IMR-90 (cell line): ENCODE results near the gene GABRB3. TPM values are rescaled to one million over a fixed set of nuclear protein-coding genes. Genes with fewer than 3 reads are reported as not detected.

Experiments used
- ATAC-seq: fragments of 200-7000 bp; cut with Tn5 transposase; 2 replicates; pipeline ENCODE4 v1.9.1; 2020; ENCODE audit warnings: low read depth, mild to moderate bottlenecking, moderate library complexity
- BruUV-seq: library from RNA; stranded (reverse); fragments of 400-500 nt; replicated peaks from 2 replicates; lab custom pipeline; 2021; lab: Mats Ljungman, UMichigan
- CTCF ChIA-PET: fragments of 300-600 bp; formaldehyde crosslinking; extraction: SDS; loops from one replicate; lab custom pipeline; 2021; ENCODE audit warnings: antibody characterized with exemption; lab: Yijun Ruan, JAX
- POLR2A ChIA-PET: fragments of 300-600 bp; sonication (Branson Sonifier 250); formaldehyde crosslinking; loops from one replicate; lab custom pipeline; 2022; ENCODE audit warnings: antibody characterized with exemption; ENCODE audit not compliant: unreplicated experiment; lab: Charles Lee
- DNase-seq: peaks from one replicate; pipeline ENCODE4 v3.0.0; 2013
- H2AFZ ChIP-seq: replicated peaks from 2 replicates; pipeline ENCODE3; 2013; ENCODE audit warnings: low read length, mild to moderate bottlenecking; ENCODE audit not compliant: poor library complexity
- H2AK5ac ChIP-seq: 2 replicates; pipeline ENCODE4 v1.6.1; 2013; ENCODE audit warnings: low read depth, low read length, inconsistent platforms
- H2AK9ac ChIP-seq: replicated peaks from 2 replicates; pipeline ENCODE3; 2013; ENCODE audit warnings: mild to moderate bottlenecking, low read depth, low read length, moderate library complexity; ENCODE audit not compliant: poor library complexity
- H2BK120ac ChIP-seq: 2 replicates; pipeline ENCODE4 v1.6.1; 2013; ENCODE audit warnings: low read depth, low read length, inconsistent platforms
- H2BK15ac ChIP-seq: 3 replicates; pipeline ENCODE4 v1.6.1; 2013; ENCODE audit warnings: low read depth, low read length, inconsistent platforms
- H2BK20ac ChIP-seq: 2 replicates; pipeline ENCODE4 v1.6.1; 2013; ENCODE audit warnings: low read depth, mild to moderate bottlenecking, inconsistent platforms, low read length, moderate library complexity
- H2BK5ac ChIP-seq: 2 replicates; pipeline ENCODE4 v1.6.1; 2013; ENCODE audit warnings: mild to moderate bottlenecking, low read depth, low read length, inconsistent platforms; ENCODE audit not compliant: poor library complexity, severe bottlenecking
- H3K14ac ChIP-seq: replicated peaks from 2 replicates; pipeline ENCODE4 v1.6.1; 2013; ENCODE audit warnings: low read depth, low read length, inconsistent platforms
- H3K18ac ChIP-seq: 2 replicates; pipeline ENCODE4 v1.6.1; 2013; ENCODE audit warnings: low read depth, low read length, control low read depth
- H3K23ac ChIP-seq: 2 replicates; pipeline ENCODE4 v1.6.1; 2013; ENCODE audit warnings: low read depth, low read length, inconsistent platforms
- H3K27ac ChIP-seq: 2 replicates; pipeline ENCODE4 v1.5.1; 2013; ENCODE audit warnings: mild to moderate bottlenecking, control low read depth, low read length; ENCODE audit not compliant: insufficient read depth
- H3K27me3 ChIP-seq: 2 replicates; pipeline ENCODE4 v1.6.1; 2013; ENCODE audit warnings: low read length; ENCODE audit not compliant: control insufficient read depth, insufficient read depth
- H3K36me3 ChIP-seq: 2 replicates; pipeline ENCODE4 v1.6.1; 2013; ENCODE audit warnings: low read length, mixed read lengths; ENCODE audit not compliant: control insufficient read depth, insufficient read depth
- H3K4ac ChIP-seq: 2 replicates; pipeline ENCODE4 v1.6.1; 2013; ENCODE audit warnings: low read depth, low read length, inconsistent platforms
- H3K4me1 ChIP-seq: 2 replicates; pipeline ENCODE4 v1.6.1; 2013; ENCODE audit warnings: low read length, mixed read lengths; ENCODE audit not compliant: control insufficient read depth, insufficient read depth
- H3K4me2 ChIP-seq: 2 replicates; pipeline ENCODE4 v1.6.1; 2013; ENCODE audit warnings: low read depth, mild to moderate bottlenecking, control low read depth, low read length, moderate library complexity
- H3K4me3 ChIP-seq: 2 replicates; pipeline ENCODE4 v1.5.1; 2013; ENCODE audit warnings: low read depth, mild to moderate bottlenecking, control low read depth, low read length, moderate library complexity; ENCODE audit not compliant: insufficient read depth
- H3K56ac ChIP-seq: 2 replicates; pipeline ENCODE4 v1.6.1; 2013; ENCODE audit warnings: low read length, inconsistent platforms; ENCODE audit not compliant: insufficient read depth; ENCODE audit errors: extremely low read depth
- H3K79me1 ChIP-seq, 2 experiments: 2 replicates each; pipeline ENCODE4 v1.6.1; 2013; ENCODE audit warnings: low read length in 2 of 2, inconsistent platforms in 1 of 2, low read depth in 1 of 2
- H3K9ac ChIP-seq: 2 replicates; pipeline ENCODE4 v1.6.1; 2013; ENCODE audit warnings: low read depth, low read length, control low read depth
- H3K9me1 ChIP-seq: 2 replicates; pipeline ENCODE4 v1.6.1; 2013; ENCODE audit warnings: low read length, inconsistent platforms; ENCODE audit not compliant: insufficient read depth
- H3K9me3 ChIP-seq: 2 replicates; pipeline ENCODE4 v1.6.1; 2013; ENCODE audit warnings: low read length; ENCODE audit not compliant: control insufficient read depth, insufficient read depth
- H4K20me1 ChIP-seq: 2 replicates; pipeline ENCODE4 v1.6.1; 2013; ENCODE audit warnings: low read length, inconsistent platforms; ENCODE audit not compliant: insufficient read depth
- H4K5ac ChIP-seq: 2 replicates; pipeline ENCODE4 v1.6.1; 2013; ENCODE audit warnings: mild to moderate bottlenecking, low read depth, low read length, control low read depth
- H4K8ac ChIP-seq, 2 experiments: 2 replicates each; pipeline ENCODE4 v1.6.1; 2013; ENCODE audit warnings: low read depth in 2 of 2, low read length in 2 of 2, control low read depth in 1 of 2, inconsistent platforms in 1 of 2
- H4K91ac ChIP-seq: 2 replicates; pipeline ENCODE4 v1.6.1; 2013; ENCODE audit warnings: low read depth, low read length, inconsistent platforms; ENCODE audit not compliant: insufficient read depth
- CEBPB ChIP-seq: IDR thresholded peaks from 2 replicates; pipeline ENCODE4 v1.6.1; 2012; ENCODE audit warnings: low read depth, low read length, improper control_type of control experiment
- CTCF ChIP-seq: conservative IDR thresholded peaks from 2 replicates; pipeline ENCODE4 v1.5.1; 2012; ENCODE audit warnings: mild to moderate bottlenecking, low read depth, low read length, improper control_type of control experiment
- ELK1 ChIP-seq: fragments of 150-350 bp; IDR thresholded peaks from 2 replicates; pipeline ENCODE4 v1.6.1; 2016; ENCODE audit warnings: low read depth, mild to moderate bottlenecking, low read length, moderate library complexity, borderline replicate concordance
- FOS ChIP-seq: fragments of 150-350 bp; IDR thresholded peaks from 2 replicates; pipeline ENCODE4 v1.6.1; 2016; ENCODE audit warnings: low read depth, low read length
- MXI1 ChIP-seq: IDR thresholded peaks from 2 replicates; pipeline ENCODE4 v1.6.1; 2012; ENCODE audit warnings: low read depth, mild to moderate bottlenecking, low read length, moderate library complexity, borderline replicate concordance
- POLR2A ChIP-seq: IDR thresholded peaks from 2 replicates; pipeline ENCODE4 v1.6.1; 2012; ENCODE audit warnings: mild to moderate bottlenecking, low read depth, low read length
- USF2 ChIP-seq: fragments of 150-350 bp; IDR thresholded peaks from 2 replicates; pipeline ENCODE4 v1.6.1; 2017; ENCODE audit warnings: mild to moderate bottlenecking, antibody characterized with exemption, low read length, low read depth
- WGBS, 2 experiments: methylation state at CpG; one replicate each; pipeline versions ENCODE4 v1.1.5 to v1.1.7; 2013; ENCODE audit warnings: missing lambda C conversion rate in 2 of 2; ENCODE audit not compliant: insufficient read length in 1 of 2; ENCODE audit errors: extremely low coverage in 2 of 2; 5-methylcytosine and 5-hydroxymethylcytosine counted together
- dilution Hi-C: fragments of 300-500 bp; cut with HindIII; formaldehyde crosslinking; loops from one replicate; pipeline ENCODE4 v1.14.3; 2018; ENCODE audit warnings: low sequenced_read_pairs; ENCODE audit not compliant: unreplicated experiment
- in situ Hi-C: fragments of 300-500 bp; cut with MboI; formaldehyde crosslinking; loops from 3 replicates; pipeline ENCODE4 v1.14.3; 2019; ENCODE audit warnings: low sequenced_read_pairs, inconsistent platforms, mixed read lengths
- intact Hi-C: fragments of 100-400 bp; cut with micrococcal nuclease; formaldehyde crosslinking; loops from 2 replicates; pipeline ENCODE4 v1.10.0; 2022
- polyA plus RNA-seq, 3 experiments: library from polyadenylated mRNA; depleted of rRNA; stranded (reverse); fragments of >200 nt; gene quantifications; 2 replicates each; pipeline ENCODE4 v1.2.3, GENCODE V29; 2012; ENCODE audit warnings: low replicate concordance in 1 of 3
- total RNA-seq: library from RNA; depleted of rRNA; stranded (reverse); fragments of >200 nt; gene quantifications from 2 replicates; pipeline ENCODE4 v1.2.3, GENCODE V29; 2012

GABRB3 gene
- total and polyA plus RNA-seq, 2 of the 4 experiments (the other 2 are of a cell fraction): 0.36 to 0.54 TPM

- ChIA-PET POLR2A (no interaction called here), CTCF (no interaction called here)
- no peak for ATAC-seq
- Histone ChIP-seq H4K91ac (no peak overlapping the region), H3K4me2 (no peak overlapping the region), H2BK5ac (no peak overlapping the region), H2BK15ac (no peak overlapping the region), H3K79me1 (no peaks in the 10 kb centered on the region), H3K4me3 (no peak overlapping the region), H3K9me3 (peaks cover 27% of the 10 kb centered on the region), H3K14ac (no peak overlapping the region), H4K5ac (no peak overlapping the region), H2BK120ac (no peak overlapping the region), H2BK20ac (no peak overlapping the region), H2AFZ (no peak overlapping the region), H3K4me1 (no peaks in the 10 kb centered on the region), H2AK9ac (no peak overlapping the region), H2AK5ac (no peak overlapping the region), H3K18ac (no peak overlapping the region), H3K56ac (no peak overlapping the region), H4K20me1 (no peaks in the 10 kb centered on the region), H3K9ac (no peak overlapping the region), H3K4ac (no peak overlapping the region), H3K9me1 (no peaks in the 10 kb centered on the region), H3K23ac (no peak overlapping the region), H3K27ac (no peak overlapping the region), H4K8ac (no peak overlapping the region), H3K36me3 (no peaks in the 10 kb centered on the region), H3K27me3 (no peaks in the 10 kb centered on the region)
- dilution Hi-C loops (no loop called here), in situ Hi-C loops (no loop called here), intact Hi-C loops (no loop called here)
- no peak for TF ChIP-seq CTCF
- TF ChIP-seq CEBPB: no peak
- no peak for TF ChIP-seq ELK1
- no peak for TF ChIP-seq POLR2A
- TF ChIP-seq USF2: no peak
- TF ChIP-seq FOS: no peak
- TF ChIP-seq MXI1: no peak
- DNase-seq: no peak
- no TSS peak for BruUV-seq
- whole genome bisulfite sequencing, 2 experiments: no CpG with 5 or more reads among the region's 11 CpGs
Measured at GRCh38 chr15:26736502-26737248, 36.2 kb downstream of the GABRB3 start.
